Measurements from ENCODE around the gene WWOX.

- TF ChIP-seq CTCF (IDR thresholded peaks at IDR 0.05) (no peak), POLR2A (IDR thresholded peaks at IDR 0.05) (no peak)
Observed at GRCh38 chr16:78069913-78070312, 29.5 kb upstream of the WWOX start.

All from thyroid gland (tissue), 4 donors.